SK-N-SH treated with all-trans-retinoic acid at 6 μM for 48 hours (cell line): ENCODE measurements around the gene CEP68.

Experiments used
- ARNTL ChIP-seq: fragments of 450-650 bp; formaldehyde crosslinking; IDR thresholded peaks from 2 replicates; pipeline ENCODE4 v1.5.0; 2020; ENCODE audit warnings: low read depth, mild to moderate bottlenecking, moderate library complexity, borderline replicate concordance
- CREB5 ChIP-seq: fragments of 250-450 bp; sonication (Bioruptor Pico); IDR thresholded peaks from 2 replicates; pipeline ENCODE4 v1.5.1; 2020; ENCODE audit warnings: low read depth, mild to moderate bottlenecking, moderate library complexity
- CSRNP3 ChIP-seq: fragments of 250-450 bp; sonication (Bioruptor Pico); IDR thresholded peaks from 2 replicates; pipeline ENCODE4 v1.5.1; 2021; ENCODE audit warnings: mild to moderate bottlenecking, moderate library complexity
- PATZ1 ChIP-seq: fragments of 250-450 bp; sonication (Bioruptor Pico); IDR thresholded peaks from 2 replicates; pipeline ENCODE4 v1.8.0; 2020; ENCODE audit warnings: mild to moderate bottlenecking, moderate library complexity, borderline replicate concordance
- ZFP3 ChIP-seq: fragments of 250-450 bp; sonication (Bioruptor Pico); IDR thresholded peaks from 2 replicates; pipeline ENCODE4 v1.5.0; 2020; ENCODE audit warnings: mild to moderate bottlenecking, moderate library complexity
- ZNF565 ChIP-seq: fragments of 450-650 bp; formaldehyde crosslinking; conservative IDR thresholded peaks from 2 replicates; pipeline ENCODE4 v1.5.0; 2020; ENCODE audit warnings: low read depth, mild to moderate bottlenecking, moderate library complexity
- ZNF8 ChIP-seq: fragments of 450-650 bp; formaldehyde crosslinking; IDR thresholded peaks from 2 replicates; pipeline ENCODE4 v1.5.0; 2020; ENCODE audit warnings: mild to moderate bottlenecking, moderate library complexity

GRCh38 chr2:65061146-65061909 lies 5.1 kb downstream of the CEP68 start:
- TF ChIP-seq ZNF565 (CRISPR knock-in tag) (no peak), CREB5 (CRISPR knock-in tag) (no peak), ARNTL (CRISPR knock-in tag) (no peak), PATZ1 (CRISPR knock-in tag) (no peak), ZNF8 (CRISPR knock-in tag) (no peak), ZFP3 (no peak), CSRNP3 (CRISPR knock-in tag) (no peak)
